ENCODE results near the gene TNS2.

GRCh38 chr12:53090105-53090504, 40.2 kb downstream of the TNS2 start:
- TF ChIP-seq, protein P1, sequence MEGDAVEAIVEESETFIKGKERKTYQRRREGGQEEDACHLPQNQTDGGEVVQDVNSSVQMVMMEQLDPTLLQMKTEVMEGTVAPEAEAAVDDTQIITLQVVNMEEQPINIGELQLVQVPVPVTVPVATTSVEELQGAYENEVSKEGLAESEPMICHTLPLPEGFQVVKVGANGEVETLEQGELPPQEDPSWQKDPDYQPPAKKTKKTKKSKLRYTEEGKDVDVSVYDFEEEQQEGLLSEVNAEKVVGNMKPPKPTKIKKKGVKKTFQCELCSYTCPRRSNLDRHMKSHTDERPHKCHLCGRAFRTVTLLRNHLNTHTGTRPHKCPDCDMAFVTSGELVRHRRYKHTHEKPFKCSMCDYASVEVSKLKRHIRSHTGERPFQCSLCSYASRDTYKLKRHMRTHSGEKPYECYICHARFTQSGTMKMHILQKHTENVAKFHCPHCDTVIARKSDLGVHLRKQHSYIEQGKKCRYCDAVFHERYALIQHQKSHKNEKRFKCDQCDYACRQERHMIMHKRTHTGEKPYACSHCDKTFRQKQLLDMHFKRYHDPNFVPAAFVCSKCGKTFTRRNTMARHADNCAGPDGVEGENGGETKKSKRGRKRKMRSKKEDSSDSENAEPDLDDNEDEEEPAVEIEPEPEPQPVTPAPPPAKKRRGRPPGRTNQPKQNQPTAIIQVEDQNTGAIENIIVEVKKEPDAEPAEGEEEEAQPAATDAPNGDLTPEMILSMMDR (IDR thresholded peaks at IDR 0.05) = no peak
- TF ChIP-seq POLR2A (IDR thresholded peaks at IDR 0.05; ENCODE audit: low read depth) = no peak
- no peak for TF ChIP-seq EP300 (IDR thresholded peaks at IDR 0.05)

All from esophagus muscularis mucosa (tissue), 4 donors.